ENCODE results near the gene ECSIT.

ECSIT gene

GRCh38 chr19:11549386-11549953, 20.5 kb upstream of the ECSIT start:
- DNase-seq, result no peak

GRCh38 chr19:11547929-11548700, 19.2 kb upstream of the ECSIT start:
- DNase-seq, result no peak

GRCh38 chr19:11541238-11541637, 12.3 kb upstream of the ECSIT start:
- DNase-seq, result no peak

GRCh38 chr19:11540645-11541044, 11.7 kb upstream of the ECSIT start:
- no peak for DNase-seq

- DNase-seq, result no peak
Measured at GRCh38 chr19:11539495-11540365, 10.8 kb upstream of the ECSIT start.

GRCh38 chr19:11538232-11539036, 9.5 kb upstream of the ECSIT start, which contains the start of gene CNN1:
CNN1 (plus strand) TSS chr19:11538851; CDS start chr19:11538928, 77 bp downstream.
- no peak for DNase-seq

- peak; percentile 85 for DNase-seq
Measured at GRCh38 chr19:11535792-11536595, 7.1 kb upstream of the ECSIT start.

- no peak for DNase-seq
Measured at GRCh38 chr19:11534948-11535347, 6.0 kb upstream of the ECSIT start.

GRCh38 chr19:11534538-11534937, 5.6 kb upstream of the ECSIT start:
- no peak for DNase-seq

- peak; percentile 49 for DNase-seq
Measured at GRCh38 chr19:11530432-11530831, 1.5 kb upstream of the ECSIT start.

GRCh38 chr19:11519138-11519537, 9.8 kb downstream of the ECSIT start:
- no peak for DNase-seq

- DNase-seq, result no peak
Measured at GRCh38 chr19:11513946-11514345, 15.0 kb downstream of the ECSIT start.

GRCh38 chr19:11510444-11510843, 18.5 kb downstream of the ECSIT start:
- no peak for DNase-seq

GRCh38 chr19:11507370-11508078, 21.4 kb downstream of the ECSIT start:
- no peak for DNase-seq

GRCh38 chr19:11506967-11507366, 22.0 kb downstream of the ECSIT start:
- no peak for DNase-seq

GRCh38 chr19:11506101-11506555, 22.8 kb downstream of the ECSIT start:
- no peak for DNase-seq

GRCh38 chr19:11505504-11506100, 23.3 kb downstream of the ECSIT start, which contains the start of gene ZNF653:
ZNF653 (minus strand) TSS chr19:11505839; CDS start chr19:11505786, 53 bp downstream.
- peak; percentile 95 for DNase-seq

- DNase-seq, result peak; percentile 98
Measured at GRCh38 chr19:11505032-11505503, 23.9 kb downstream of the ECSIT start.

GRCh38 chr19:11504502-11505031, 24.4 kb downstream of the ECSIT start:
- DNase-seq, result no peak

- DNase-seq, result no peak
Measured at GRCh38 chr19:11499890-11500420, 29.0 kb downstream of the ECSIT start.
